PC-9 (cell line): ENCODE results near the gene PRR5L. TPM values are rescaled to one million over a fixed set of nuclear protein-coding genes. Genes with fewer than 3 reads are reported as not detected.
"Not testable (repeated sequence)": the region's sequence is repeated elsewhere in the genome, so short reads cannot be mapped to it uniquely, and the experiment has no call there.

ENCODE experiments used
- BruUV-seq: library from RNA; stranded (reverse); fragments of 400-500 nt; replicated peaks from 2 replicates; lab custom pipeline; 2021; lab: Mats Ljungman, UMichigan
- CTCF ChIA-PET: fragments of 300-600 bp; sonication (Branson Sonifier 250); formaldehyde crosslinking; loops from one replicate; lab custom pipeline; 2022; ENCODE audit warnings: antibody characterized with exemption; lab: Charles Lee
- POLR2A ChIA-PET: fragments of 300-600 bp; sonication (Branson Sonifier 250); formaldehyde crosslinking; loops from one replicate; lab custom pipeline; 2022; ENCODE audit warnings: antibody characterized with exemption; ENCODE audit not compliant: unreplicated experiment; lab: Charles Lee
- DNase-seq, 2 experiments: peaks; one replicate each; pipeline versions ENCODE4 v3.0.0 to v3.0.0-alpha.2; 2015 to 2022; ENCODE audit warnings: mixed read lengths in 1 of 2
- H2AFZ ChIP-seq: fragments of 200-600 bp; sonication (generic); 2 replicates; pipeline ENCODE4 v1.8.1; 2017; ENCODE audit warnings: antibody characterized with exemption
- H3F3A ChIP-seq: fragments of 200-600 bp; sonication (generic); 2 replicates; pipeline ENCODE4 v1.8.1; 2017; ENCODE audit warnings: antibody characterized with exemption, mild to moderate bottlenecking, low read depth; ENCODE audit not compliant: insufficient read depth
- H3K27ac ChIP-seq: fragments of 200-600 bp; sonication (generic); 2 replicates; pipeline ENCODE4 v1.6.1; 2016; ENCODE audit warnings: mixed run types
- H3K27me3 ChIP-seq: fragments of 200-600 bp; sonication (generic); 2 replicates; pipeline ENCODE4 v1.6.1; 2016; ENCODE audit warnings: low read depth, mixed run types; ENCODE audit not compliant: insufficient read depth
- H3K36me3 ChIP-seq: fragments of 200-600 bp; sonication (generic); 2 replicates; pipeline ENCODE4 v1.6.1; 2016; ENCODE audit warnings: low read depth, mixed run types
- H3K4me1 ChIP-seq: fragments of 200-600 bp; sonication (generic); replicated peaks from 2 replicates; pipeline ENCODE4 v1.6.1; 2016; ENCODE audit warnings: mixed run types; ENCODE audit not compliant: insufficient read depth
- H3K4me2 ChIP-seq: fragments of 200-600 bp; sonication (generic); 2 replicates; pipeline ENCODE4 v1.6.1; 2017; ENCODE audit warnings: mixed run types
- H3K4me3 ChIP-seq: fragments of 200-600 bp; sonication (generic); 2 replicates; pipeline ENCODE4 v1.6.1; 2016; ENCODE audit warnings: mixed run types
- H3K79me2 ChIP-seq: fragments of 200-600 bp; sonication (generic); 2 replicates; pipeline ENCODE4 v1.6.1; 2017; ENCODE audit warnings: low read depth, mixed run types
- H3K9me2 ChIP-seq: fragments of 200-600 bp; sonication (generic); 2 replicates; pipeline ENCODE4 v1.8.1; 2017; ENCODE audit warnings: mild to moderate bottlenecking; ENCODE audit not compliant: insufficient read depth
- H3K9me3 ChIP-seq: fragments of 200-600 bp; sonication (generic); 2 replicates; pipeline ENCODE4 v1.8.1; 2016; ENCODE audit warnings: low read depth; ENCODE audit not compliant: insufficient read depth
- H4K20me1 ChIP-seq: fragments of 200-600 bp; sonication (generic); 2 replicates; pipeline ENCODE4 v1.8.1; 2017; ENCODE audit not compliant: insufficient read depth
- CTCF ChIP-seq: fragments of 200-600 bp; sonication (generic); conservative IDR thresholded peaks from 2 replicates; pipeline ENCODE4 v1.6.1; 2017; ENCODE audit warnings: mixed run types, antibody characterized with exemption, mild to moderate bottlenecking, moderate library complexity
- EZH2 ChIP-seq: fragments of 200-600 bp; sonication (generic); IDR thresholded peaks from 2 replicates; pipeline ENCODE4 v1.8.0; 2017; ENCODE audit warnings: antibody characterized with exemption, low read depth
- intact Hi-C: fragments of 100-400 bp; cut with micrococcal nuclease; formaldehyde crosslinking; loops from one replicate; pipeline ENCODE4 v1.10.0; 2022; ENCODE audit not compliant: unreplicated experiment
- total RNA-seq: library from RNA; stranded (reverse); gene quantifications from 2 replicates; pipeline ENCODE4 v1.2.3, GENCODE V29; 2021

Gene PRR5L
- total RNA-seq, 1 experiment from 2014 or later, result 5.1 TPM

GRCh38 chr11:36509694-36510593, 213.9 kb downstream of the PRR5L start, which contains the start of gene TRAF6:
TRAF6 (minus strand) TSS chr11:36510272; CDS start chr11:36501515, 8,757 bp downstream.
- Histone ChIP-seq H3K27me3 (peaks cover under 1% of the 10 kb centered on the region; the same call in 1 of the 2 replicates), H3K4me3 (peak within 1 kb of the TSS; percentile 94), H3K4me2 (peak within 1 kb of the TSS; percentile 80), H4K20me1 (peaks cover 27% of the 10 kb centered on the region), H3K9me3 (no peaks in the 10 kb centered on the region; the same call in 1 of the 2 replicates), H3K79me2 (peaks cover 37% of the 10 kb centered on the region), H2AFZ (peak within 1 kb of the TSS; percentile 99), H3K9me2 (no peaks in the 10 kb centered on the region), H3K36me3 (no peaks in the 10 kb centered on the region), H3F3A (peaks cover 12% of the 10 kb centered on the region), H3K27ac (peak within 1 kb of the TSS; percentile 74), H3K4me1 (peaks cover 14% of the 10 kb centered on the region)
- DNase-seq, result peak; percentile 70 to 90
- ChIA-PET POLR2A (interaction anchor here (0.6 kb wide), 1 partner anchor 1083 kb away, joined by 3 read pairs; no protein-coding TSS in a partner anchor), CTCF (interaction anchor here (0.7 kb wide), 1 partner anchor 583 kb away, joined by 4 read pairs; no protein-coding TSS in a partner anchor)
- intact Hi-C loops, result no loop called here
- TF ChIP-seq CTCF (peak; percentile 96), EZH2 (no peak)
- BruUV-seq, result no TSS peak

- H3K27me3 ChIP-seq, result peaks cover 7% of the 10 kb centered on the region; the same call in 1 of the 2 replicates
- intact Hi-C loops, result no loop called here
- H3K36me3 ChIP-seq, result no peaks in the 10 kb centered on the region
- ChIA-PET CTCF (no interaction called here), POLR2A (interaction anchor here (0.6 kb wide), 1 partner anchor 1084 kb away, joined by 3 read pairs; no protein-coding TSS in a partner anchor)
- TF ChIP-seq EZH2 (no peak), CTCF (no peak)
- TSS peak; percentile 69 for BruUV-seq
- H3K4me3 ChIP-seq, result peak overlapping the region; percentile 94
- H4K20me1 ChIP-seq, result peaks cover 21% of the 10 kb centered on the region
- peak overlapping the region; percentile 99 for H2AFZ ChIP-seq
- H3K9me3 ChIP-seq, result no peaks in the 10 kb centered on the region; the same call in 1 of the 2 replicates
- H3K4me2 ChIP-seq, result peak overlapping the region; percentile 80
- H3K27ac ChIP-seq, result no peak overlapping the region
- H3F3A ChIP-seq, result peaks cover 12% of the 10 kb centered on the region
- H3K9me2 ChIP-seq, result no peaks in the 10 kb centered on the region
- DNase-seq, result peak in 1 of 2 experiments; percentile 42
- peaks cover 32% of the 10 kb centered on the region for H3K79me2 ChIP-seq
- H3K4me1 ChIP-seq, result peaks cover 14% of the 10 kb centered on the region
Observed at GRCh38 chr11:36510594-36510942, 214.5 kb downstream of the PRR5L start.

- POLR2A ChIA-PET, result not testable (repeated sequence)
- H3K4me3 ChIP-seq, result peak overlapping the region; percentile 94
Observed at GRCh38 chr11:36511062-36511461, 215.0 kb downstream of the PRR5L start.

More at GRCh38 chr11:36511062-36511461, 215.0 kb downstream of the PRR5L start:
- DNase-seq, intact Hi-C loops, BruUV-seq, H3K9me2 ChIP-seq, CTCF ChIA-PET, H3K27ac ChIP-seq, H3K36me3 ChIP-seq, H3K9me3 ChIP-seq: not testable (repeated sequence)
- Histone ChIP-seq H3K4me2 (peak overlapping the region; percentile 80), H3K79me2 (peaks cover 29% of the 10 kb centered on the region), H3K27me3 (peaks cover 12% of the 10 kb centered on the region; the same call in 1 of the 2 replicates), H2AFZ (peak overlapping the region; percentile 99; the same call in 1 of the 2 replicates), H4K20me1 (peaks cover 16% of the 10 kb centered on the region), H3F3A (peaks cover 12% of the 10 kb centered on the region), H3K4me1 (peaks cover 14% of the 10 kb centered on the region)
